Measurements from ENCODE around the gene PTPRN2. TPM values are rescaled to one million over a fixed set of nuclear protein-coding genes. Genes with fewer than 3 reads are reported as not detected.

PTPRN2 gene
- total and polyA plus RNA-seq, 9 of the 15 experiments (the other 6 are each of a cell fraction or from before 2014, with no cell fraction given), result not detected

GRCh38 chr7:157526913-157527634, 1060.5 kb downstream of the PTPRN2 start:
- POLR2A ChIA-PET, result interaction anchor here (0.6 to 0.8 kb wide), 2 partner anchors 69 to 89 kb away, joined by 3 read pairs; no protein-coding TSS in a partner anchor
- H3K27me3 ChIP-seq (ENCODE audit: control insufficient read depth in 2 of 2, insufficient read depth in 2 of 2, low read length in 2 of 2), result peaks cover 81 to 87% of the 10 kb centered on the region in 2 experiments

More at GRCh38 chr7:157526913-157527634, 1060.5 kb downstream of the PTPRN2 start:
- Histone ChIP-seq H3K27ac (ENCODE audit: extremely low read depth, low read depth, low read length) (no peak overlapping the region), H3K36me3 (ENCODE audit: control insufficient read depth, insufficient read depth, low read length) (no peaks in the 10 kb centered on the region), H3K79me2 (ENCODE audit: control insufficient read depth, insufficient read depth, low read length) (no peaks in the 10 kb centered on the region), H3K4me3 (no peak overlapping the region), H3K4me2 (ENCODE audit: insufficient read depth, low read length) (no peak overlapping the region), H4K20me1 (replicated peaks; ENCODE audit: control insufficient read depth, insufficient read depth, low read length) (0 out of 2 replicates have a peak, but pooled peaks cover 3% of the 10 kb centered on the region), H3K9ac (ENCODE audit: insufficient read depth in 1 of 2, low read depth in 2 of 2, low read length in 2 of 2) (peak overlapping the region in 1 of 2 experiments; percentile 53; a peak in 1 of 4 replicates), H3K4me1 (replicated peaks in 1 of 2; ENCODE audit: control insufficient read depth in 2 of 2, insufficient read depth in 2 of 2, low read length in 2 of 2) (peaks cover 2 to 21% of the 10 kb centered on the region in 2 experiments; a peak in 3 of 5 replicates), H3K9me1 (ENCODE audit: control insufficient read depth, insufficient read depth, low read length) (no peaks in the 10 kb centered on the region), H2AFZ (ENCODE audit: low read depth, low read length) (no peak overlapping the region), H3K9me3 (replicated peaks; ENCODE audit: control insufficient read depth, insufficient read depth, low read depth, low read length) (no peaks in the 10 kb centered on the region)
- no peak for FAIRE-seq
- BruUV-seq (replicated peaks), result no TSS peak
- peak; percentile 11; the same call in 1 of the 3 replicates for ATAC-seq
- WGBS (ENCODE audit: insufficient coverage, low coverage, missing lambda C conversion rate), result 4% methylated on average over 23 of the region's 23 CpGs
- no peak for DNase-seq (ENCODE audit: extremely low read depth in 1 of 4, low spot score in 3 of 4)
- TF ChIP-seq ZNF699 (CRISPR knock-in tag; IDR thresholded peaks at IDR 0.05; ENCODE audit: insufficient replicate concordance), result no peak
- no peak for TF ChIP-seq HNRNPUL1 (IDR thresholded peaks at IDR 0.05; ENCODE audit: low read length)
- TF ChIP-seq MED1 (CRISPR knock-in tag; IDR thresholded peaks at IDR 0.05; ENCODE audit: borderline replicate concordance), result no peak
- no peak for TF ChIP-seq NCOA4 (IDR thresholded peaks at IDR 0.05; ENCODE audit: partially characterized antibody)
- no peak for TF ChIP-seq MTA3 (IDR thresholded peaks at IDR 0.05; ENCODE audit: borderline replicate concordance)
- TF ChIP-seq HOMEZ (CRISPR knock-in tag; IDR thresholded peaks at IDR 0.05), result no peak
- no peak for TF ChIP-seq MIER1 (IDR thresholded peaks at IDR 0.05; ENCODE audit: low read depth)
- no peak for TF ChIP-seq ZNF764 (CRISPR knock-in tag; IDR thresholded peaks at IDR 0.05; ENCODE audit: low read depth)
- no peak for TF ChIP-seq ILK (tag; IDR thresholded peaks at IDR 0.05; ENCODE audit: borderline replicate concordance, low read depth)
- TF ChIP-seq ZNF282 (CRISPR knock-in tag; IDR thresholded peaks at IDR 0.05), result no peak
- TF ChIP-seq MAFF (IDR thresholded peaks at IDR 0.05; ENCODE audit: low read length), result no peak
- TF ChIP-seq SFPQ (IDR thresholded peaks at IDR 0.05; ENCODE audit: low read depth, low read length), result no peak
- no peak for TF ChIP-seq CREB3 (tag; conservative IDR thresholded peaks at IDR 0.05; ENCODE audit: low read depth)
- TF ChIP-seq ZNF347 (CRISPR knock-in tag; IDR thresholded peaks at IDR 0.05; ENCODE audit: low read depth), result no peak
- TF ChIP-seq EGR1 (conservative IDR thresholded peaks at IDR 0.05), result no peak
- intact Hi-C loops (cut with micrococcal nuclease) (no loop called here), in situ Hi-C loops (cut with MboI) (no loop called here)
- CTCF ChIA-PET (ENCODE audit: low intra/inter-chr PET ratio), result no interaction called here
